Measurements from ENCODE around the gene TMEM169. TPM values are rescaled to one million over a fixed set of nuclear protein-coding genes. Genes with fewer than 3 reads are reported as not detected.

Gene TMEM169
- polyA plus RNA-seq, 2 donors = 0.04 to 0.07 TPM

- Histone ChIP-seq H3K27me3 (ENCODE audit: control insufficient read depth in 1 of 2, insufficient read depth in 2 of 2, low read length in 2 of 2) (no peaks in the 10 kb centered on the region), H3K27ac (ENCODE audit: low read depth in 2 of 2, low read length in 1 of 2) (no peak overlapping the region), H3K4me1 (ENCODE audit: control insufficient read depth in 2 of 2, insufficient read depth in 2 of 2, low read length in 1 of 2) (no peaks in the 10 kb centered on the region), H3K36me3 (ENCODE audit: control insufficient read depth in 2 of 2, insufficient read depth in 2 of 2, low read length in 1 of 2) (no peaks in the 10 kb centered on the region), H3K4me3 (ENCODE audit: low read depth in 1 of 2, low read length in 2 of 2) (no peak overlapping the region), H3K9me3 (ENCODE audit: control insufficient read depth in 2 of 2, insufficient read depth in 1 of 2, low read depth in 1 of 2, low read length in 1 of 2) (no peaks in the 10 kb centered on the region)
- 88% methylated on average over 3 of the region's 3 CpGs for WGBS, 2 donors
Measured at GRCh38 chr2:216094701-216095100, 13.0 kb downstream of the TMEM169 start.

DNA sequence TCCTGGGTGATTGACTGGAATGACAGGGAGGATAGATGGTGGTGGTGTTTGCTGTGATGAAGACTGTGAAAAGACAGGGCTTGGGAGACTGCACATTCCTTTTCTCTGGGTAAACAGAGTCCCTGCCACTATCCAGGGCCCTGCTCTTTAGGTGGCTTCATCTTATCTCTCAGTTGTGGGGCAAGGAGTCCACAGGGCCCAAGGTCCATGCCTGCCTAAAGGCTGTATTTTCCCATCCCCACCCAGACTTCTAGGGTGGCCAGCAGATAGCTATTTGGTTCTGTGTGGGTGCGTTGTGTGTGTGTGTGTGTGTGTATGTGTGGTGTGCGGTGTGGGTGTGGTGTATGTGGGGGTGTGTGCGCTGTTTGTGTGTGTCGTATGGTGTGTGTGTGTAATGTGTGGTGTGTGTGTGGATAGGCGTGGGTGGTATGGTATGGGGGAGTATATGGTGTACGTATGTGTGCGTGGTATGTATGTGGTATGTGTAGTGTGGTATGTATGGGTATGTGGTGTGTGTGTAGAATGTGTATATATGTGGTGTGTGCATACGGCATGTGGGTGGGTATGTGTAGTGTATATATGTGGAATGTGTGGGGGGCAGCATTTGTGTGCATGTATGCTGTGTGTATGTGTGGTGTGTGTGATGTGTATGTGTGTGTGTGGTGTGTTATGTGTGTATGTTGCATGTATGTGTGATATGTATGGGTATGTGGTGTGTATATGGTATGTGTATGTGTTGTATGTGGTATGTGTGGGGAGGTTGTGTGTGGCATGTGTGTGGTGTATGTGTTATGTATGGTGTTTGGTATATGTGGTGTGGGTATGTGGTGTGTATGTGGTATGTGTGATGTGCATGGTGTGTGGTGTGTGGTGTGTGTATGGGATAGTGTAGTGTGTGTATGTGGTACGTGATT is 17.0 kb downstream of the TMEM169 start:
- no peak overlapping the region for H3K4me3 ChIP-seq (ENCODE audit: low read depth in 1 of 2, low read length in 2 of 2)
- no peaks in the 10 kb centered on the region for H3K4me1 ChIP-seq (ENCODE audit: control insufficient read depth in 2 of 2, insufficient read depth in 2 of 2, low read length in 1 of 2)
- no peak overlapping the region for H3K27ac ChIP-seq (ENCODE audit: low read depth in 2 of 2, low read length in 1 of 2)
- 93 to 96% methylated on average over 9 of the region's 9 CpGs for WGBS, 2 donors
- no peaks in the 10 kb centered on the region for H3K36me3 ChIP-seq (ENCODE audit: control insufficient read depth in 2 of 2, insufficient read depth in 2 of 2, low read length in 1 of 2)
- H3K9me3 ChIP-seq (ENCODE audit: control insufficient read depth in 2 of 2, insufficient read depth in 1 of 2, low read depth in 1 of 2, low read length in 1 of 2) = no peaks in the 10 kb centered on the region
- no peaks in the 10 kb centered on the region for H3K27me3 ChIP-seq (ENCODE audit: control insufficient read depth in 1 of 2, insufficient read depth in 2 of 2, low read length in 2 of 2)

DNA sequence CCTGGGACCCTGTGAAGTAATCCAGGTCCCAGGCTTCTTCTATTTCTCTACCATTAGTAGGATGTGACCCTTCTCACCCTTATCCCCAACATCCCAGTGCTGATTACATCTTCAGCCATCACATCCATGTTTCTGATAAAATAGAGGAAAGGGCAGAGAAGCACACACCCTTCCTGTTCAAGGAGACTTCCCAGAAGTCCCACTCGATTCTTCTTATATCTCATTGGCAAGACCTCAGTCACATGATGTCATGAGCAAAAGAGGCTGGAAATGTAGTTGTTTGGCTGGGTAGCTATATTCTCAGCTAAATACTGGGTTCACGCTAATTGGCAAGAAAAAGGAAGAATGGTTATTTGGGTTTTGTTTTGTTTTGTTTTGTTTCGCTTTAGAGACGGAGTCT is 19.4 kb downstream of the TMEM169 start:
- no peaks in the 10 kb centered on the region for H3K36me3 ChIP-seq (ENCODE audit: control insufficient read depth in 2 of 2, insufficient read depth in 2 of 2, low read length in 1 of 2)
- H3K4me3 ChIP-seq (ENCODE audit: low read depth in 1 of 2, low read length in 2 of 2) = no peak overlapping the region
- 87 to 90% methylated on average over 4 of the region's 4 CpGs for WGBS, 2 donors
- no peaks in the 10 kb centered on the region for H3K9me3 ChIP-seq (ENCODE audit: control insufficient read depth in 2 of 2, insufficient read depth in 1 of 2, low read depth in 1 of 2, low read length in 1 of 2)
- H3K27ac ChIP-seq (ENCODE audit: low read depth in 2 of 2, low read length in 1 of 2) = no peak overlapping the region
- no peaks in the 10 kb centered on the region for H3K27me3 ChIP-seq (ENCODE audit: control insufficient read depth in 1 of 2, insufficient read depth in 2 of 2, low read length in 2 of 2)
- H3K4me1 ChIP-seq (ENCODE audit: control insufficient read depth in 2 of 2, insufficient read depth in 2 of 2, low read length in 1 of 2) = no peaks in the 10 kb centered on the region

DNA sequence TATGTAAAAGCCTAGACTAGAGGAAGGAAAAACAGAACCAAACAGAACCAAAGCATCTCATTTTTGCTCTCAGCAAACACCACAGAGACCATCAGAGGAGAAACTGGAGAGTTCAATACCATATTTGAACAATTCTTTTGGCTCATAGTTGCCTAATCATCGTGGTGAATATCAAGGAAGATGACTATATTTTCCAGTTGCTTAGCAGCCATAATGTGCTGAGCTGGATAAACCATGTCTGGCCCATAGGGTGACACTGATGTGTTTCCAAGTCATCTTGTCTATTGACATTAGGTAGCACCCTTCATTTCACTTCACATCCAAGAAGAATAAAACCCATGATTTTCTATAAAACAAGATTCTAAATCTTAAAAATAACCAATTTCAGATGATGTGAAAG is 21.5 kb downstream of the TMEM169 start:
- H3K27ac ChIP-seq (ENCODE audit: low read depth in 2 of 2, low read length in 1 of 2) = no peak overlapping the region
- H3K4me3 ChIP-seq (ENCODE audit: low read depth in 1 of 2, low read length in 2 of 2) = no peak overlapping the region
- WGBS, 2 donors = 48 to 62% methylated on average over 1 of the region's 1 CpG
- no peaks in the 10 kb centered on the region for H3K27me3 ChIP-seq (ENCODE audit: control insufficient read depth in 1 of 2, insufficient read depth in 2 of 2, low read length in 2 of 2)
- H3K36me3 ChIP-seq (ENCODE audit: control insufficient read depth in 2 of 2, insufficient read depth in 2 of 2, low read length in 1 of 2) = no peaks in the 10 kb centered on the region
- no peaks in the 10 kb centered on the region for H3K9me3 ChIP-seq (ENCODE audit: control insufficient read depth in 2 of 2, insufficient read depth in 1 of 2, low read depth in 1 of 2, low read length in 1 of 2)
- H3K4me1 ChIP-seq (ENCODE audit: control insufficient read depth in 2 of 2, insufficient read depth in 2 of 2, low read length in 1 of 2) = no peaks in the 10 kb centered on the region

DNA sequence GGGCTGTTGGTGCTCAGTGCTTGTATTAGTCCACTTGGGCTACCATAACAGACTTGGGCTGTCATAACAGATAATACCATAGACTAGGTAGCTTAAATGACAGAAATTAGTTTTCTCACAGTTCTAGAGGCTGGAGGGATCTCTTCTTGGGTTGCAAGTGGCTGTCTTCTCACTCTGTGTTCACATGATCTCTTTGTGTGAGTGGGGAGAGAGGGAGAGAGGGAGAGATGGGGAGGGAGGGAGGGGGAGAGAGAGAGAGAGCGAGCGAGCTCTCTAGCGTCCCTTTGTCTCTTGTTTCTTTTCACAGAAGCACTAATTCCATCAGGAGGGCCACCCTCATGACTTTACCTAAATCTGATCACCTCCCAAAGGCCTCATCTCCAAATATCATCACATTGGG is 23.0 kb downstream of the TMEM169 start:
- H3K4me3 ChIP-seq (ENCODE audit: low read depth in 1 of 2, low read length in 2 of 2) = no peak overlapping the region
- no peaks in the 10 kb centered on the region for H3K36me3 ChIP-seq (ENCODE audit: control insufficient read depth in 2 of 2, insufficient read depth in 2 of 2, low read length in 1 of 2)
- no peaks in the 10 kb centered on the region for H3K9me3 ChIP-seq (ENCODE audit: control insufficient read depth in 2 of 2, insufficient read depth in 1 of 2, low read depth in 1 of 2, low read length in 1 of 2)
- H3K4me1 ChIP-seq (ENCODE audit: control insufficient read depth in 2 of 2, insufficient read depth in 2 of 2, low read length in 1 of 2) = no peaks in the 10 kb centered on the region
- H3K27ac ChIP-seq (ENCODE audit: low read depth in 2 of 2, low read length in 1 of 2) = no peak overlapping the region
- WGBS, 2 donors = 90 to 93% methylated on average over 3 of the region's 3 CpGs
- no peaks in the 10 kb centered on the region for H3K27me3 ChIP-seq (ENCODE audit: control insufficient read depth in 1 of 2, insufficient read depth in 2 of 2, low read length in 2 of 2)

GRCh38 chr2:216107320-216107719 is 25.6 kb downstream of the TMEM169 start:
- Histone ChIP-seq H3K4me1 (ENCODE audit: control insufficient read depth in 2 of 2, insufficient read depth in 2 of 2, low read length in 1 of 2) (no peaks in the 10 kb centered on the region), H3K36me3 (ENCODE audit: control insufficient read depth in 2 of 2, insufficient read depth in 2 of 2, low read length in 1 of 2) (no peaks in the 10 kb centered on the region), H3K9me3 (ENCODE audit: control insufficient read depth in 2 of 2, insufficient read depth in 1 of 2, low read depth in 1 of 2, low read length in 1 of 2) (no peaks in the 10 kb centered on the region), H3K4me3 (ENCODE audit: low read depth in 1 of 2, low read length in 2 of 2) (peak overlapping the region in 1 of 2 donors; percentile 2), H3K27ac (ENCODE audit: low read depth in 2 of 2, low read length in 1 of 2) (no peak overlapping the region), H3K27me3 (ENCODE audit: control insufficient read depth in 1 of 2, insufficient read depth in 2 of 2, low read length in 2 of 2) (no peaks in the 10 kb centered on the region)
- 84 to 85% methylated on average over 8 of the region's 8 CpGs for WGBS, 2 donors

DNA sequence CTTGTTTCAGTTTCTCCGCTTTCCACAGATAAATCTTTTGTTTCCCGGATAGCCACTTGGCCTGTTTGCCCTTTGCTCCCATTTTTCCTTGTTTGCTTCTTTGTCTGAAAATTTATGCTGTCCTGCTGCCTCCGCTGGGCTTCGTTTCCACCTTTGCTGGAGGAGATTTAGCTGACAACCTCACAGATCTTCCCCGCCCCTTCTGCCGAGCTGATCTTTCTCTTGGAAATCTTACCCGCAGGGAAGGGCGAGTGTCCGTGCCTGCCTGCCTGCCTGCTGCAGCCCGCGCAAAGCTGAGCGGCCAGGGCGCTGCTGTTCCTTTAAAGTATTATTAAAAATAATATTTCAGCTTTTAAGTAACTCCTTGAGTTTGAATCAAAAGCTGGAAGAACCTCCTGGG is 26.0 kb downstream of the TMEM169 start:
- 40% methylated on average over 13 of the region's 13 CpGs for WGBS, 2 donors
- H3K9me3 ChIP-seq (ENCODE audit: control insufficient read depth in 2 of 2, insufficient read depth in 1 of 2, low read depth in 1 of 2, low read length in 1 of 2) = no peaks in the 10 kb centered on the region
- no peaks in the 10 kb centered on the region for H3K4me1 ChIP-seq (ENCODE audit: control insufficient read depth in 2 of 2, insufficient read depth in 2 of 2, low read length in 1 of 2)
- H3K36me3 ChIP-seq (ENCODE audit: control insufficient read depth in 2 of 2, insufficient read depth in 2 of 2, low read length in 1 of 2) = no peaks in the 10 kb centered on the region
- H3K27ac ChIP-seq (ENCODE audit: low read depth in 2 of 2, low read length in 1 of 2) = no peak overlapping the region
- H3K27me3 ChIP-seq (ENCODE audit: control insufficient read depth in 1 of 2, insufficient read depth in 2 of 2, low read length in 2 of 2) = no peaks in the 10 kb centered on the region
- peak overlapping the region; percentile 2 to 16 for H3K4me3 ChIP-seq (ENCODE audit: low read depth in 1 of 2, low read length in 2 of 2)

- Histone ChIP-seq H3K27me3 (ENCODE audit: control insufficient read depth in 1 of 2, insufficient read depth in 2 of 2, low read length in 2 of 2) (no peaks in the 10 kb centered on the region), H3K27ac (ENCODE audit: low read depth in 2 of 2, low read length in 1 of 2) (no peak overlapping the region), H3K9me3 (ENCODE audit: control insufficient read depth in 2 of 2, insufficient read depth in 1 of 2, low read depth in 1 of 2, low read length in 1 of 2) (no peaks in the 10 kb centered on the region), H3K4me1 (ENCODE audit: control insufficient read depth in 2 of 2, insufficient read depth in 2 of 2, low read length in 1 of 2) (no peaks in the 10 kb centered on the region), H3K36me3 (ENCODE audit: control insufficient read depth in 2 of 2, insufficient read depth in 2 of 2, low read length in 1 of 2) (peaks cover 3 to 4% of the 10 kb centered on the region in 2 donors), H3K4me3 (ENCODE audit: low read depth in 1 of 2, low read length in 2 of 2) (peak overlapping the region in 1 of 2 donors; percentile 96)
- 39 to 46% methylated on average over 6 of the region's 6 CpGs for WGBS, 2 donors
Measured at GRCh38 chr2:216108310-216108966, 26.7 kb downstream of the TMEM169 start.

DNA sequence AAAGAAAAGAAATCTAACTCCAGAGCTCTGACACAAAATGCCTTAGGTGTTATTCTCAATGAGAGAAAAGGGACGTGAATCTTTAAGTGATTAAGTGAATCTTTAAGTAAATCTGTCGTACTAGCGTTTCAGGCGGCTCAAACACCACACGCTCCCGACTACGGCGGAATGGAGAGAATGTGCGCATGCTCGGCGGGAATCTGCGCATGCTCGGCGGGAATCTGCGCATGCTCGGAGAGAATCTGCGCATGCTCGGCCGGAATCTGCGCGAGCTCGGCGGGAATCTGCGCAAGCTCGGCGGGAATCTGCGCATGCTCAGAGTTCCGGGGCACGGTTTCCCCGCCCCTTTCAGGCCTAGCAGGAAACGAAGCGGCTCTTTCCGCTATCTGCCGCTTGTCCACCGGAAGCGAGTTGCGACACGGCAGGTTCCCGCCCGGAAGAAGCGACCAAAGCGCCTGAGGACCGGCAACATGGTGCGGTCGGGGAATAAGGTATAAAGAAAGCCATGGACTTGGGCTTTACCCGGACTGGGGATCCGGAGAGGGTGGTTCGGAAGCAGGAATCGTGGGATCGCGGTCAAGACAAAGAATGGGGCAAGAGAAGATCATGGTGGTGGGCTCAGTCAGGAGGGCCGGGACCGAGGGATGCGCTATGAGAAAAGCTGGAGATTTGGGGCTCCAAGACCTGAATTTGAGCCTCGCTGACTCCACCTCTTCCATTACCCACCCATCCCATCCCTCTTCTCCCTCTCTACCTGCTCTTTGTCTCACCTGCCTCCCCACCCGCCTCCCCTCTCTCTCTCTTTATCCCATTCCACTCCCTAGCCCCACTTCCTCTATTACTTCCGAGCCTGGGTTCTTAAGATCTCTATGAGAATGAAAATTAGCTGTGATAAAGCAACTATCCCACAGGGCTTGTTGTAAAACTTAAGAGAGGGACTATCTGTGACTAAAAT is 27.5 kb downstream of the TMEM169 start, which contains the start of gene XRCC5:
TSS of gene XRCC5 (plus strand) at position 382 of the 955 bp plus-strand sequence. CDS start at position 471, 89 bp downstream.
- Histone ChIP-seq H3K27ac (ENCODE audit: low read depth in 2 of 2, low read length in 1 of 2) (peak within 1 kb of the TSS; percentile 92 to 97), H3K36me3 (ENCODE audit: control insufficient read depth in 2 of 2, insufficient read depth in 2 of 2, low read length in 1 of 2) (peaks cover 5 to 6% of the 10 kb centered on the region in 2 donors), H3K4me1 (ENCODE audit: control insufficient read depth in 2 of 2, insufficient read depth in 2 of 2, low read length in 1 of 2) (peaks cover 0 to under 1% of the 10 kb centered on the region in 2 donors), H3K27me3 (ENCODE audit: control insufficient read depth in 1 of 2, insufficient read depth in 2 of 2, low read length in 2 of 2) (no peaks in the 10 kb centered on the region), H3K4me3 (ENCODE audit: low read depth in 1 of 2, low read length in 2 of 2) (peak within 1 kb of the TSS; percentile 77 to 96), H3K9me3 (ENCODE audit: control insufficient read depth in 2 of 2, insufficient read depth in 1 of 2, low read depth in 1 of 2, low read length in 1 of 2) (no peaks in the 10 kb centered on the region)
- 0% methylated on average over 54 to 57 of the region's 57 CpGs for WGBS, 2 donors
